Endometrial microvascular endothelial cells (primary cell): ENCODE data around the gene CSTPP1. TPM values are rescaled to one million over a fixed set of nuclear protein-coding genes. Genes with fewer than 3 reads are reported as not detected.
"Not testable (repeated sequence)": the region's sequence is repeated elsewhere in the genome, so short reads cannot be mapped to it uniquely, and the experiment has no call there.

Source experiments
- in situ Hi-C: cut with HindIII; loops from 2 replicates; pipeline ENCODE4 v1.10.0; 2017; ENCODE audit warnings: low sequenced_read_pairs, low pct_unique_long_range_greater_than_20kb; ENCODE audit errors: inconsistent ontology term
- total RNA-seq: library from RNA; depleted of rRNA; stranded (reverse); fragments of >200 nt; gene quantifications from one replicate; pipeline ENCODE4 v1.2.3, GENCODE V29; 2015; ENCODE audit errors: inconsistent ontology term

The CSTPP1 gene
- total RNA-seq, 1 donor from 2014 or later, result 24.0 TPM

GRCh38 chr11:46948378-46949131, 12.0 kb downstream of the CSTPP1 start:
- in situ Hi-C loops, result no loop called here

- in situ Hi-C loops, result no loop called here
Measured at GRCh38 chr11:46949297-46949696, 12.7 kb downstream of the CSTPP1 start.

GRCh38 chr11:46951864-46952263, 15.3 kb downstream of the CSTPP1 start:
- in situ Hi-C loops, result no loop called here

GRCh38 chr11:46952553-46952952, 16.0 kb downstream of the CSTPP1 start:
- in situ Hi-C loops, result no loop called here

- in situ Hi-C loops, result no loop called here
Measured at GRCh38 chr11:46953093-46953492, 16.5 kb downstream of the CSTPP1 start.

- in situ Hi-C loops, result no loop called here
Measured at GRCh38 chr11:46958777-46959176, 22.2 kb downstream of the CSTPP1 start.

- in situ Hi-C loops, result no loop called here
Measured at GRCh38 chr11:46961041-46961440, 24.5 kb downstream of the CSTPP1 start.

- in situ Hi-C loops, result not testable (repeated sequence)
Measured at GRCh38 chr11:46961886-46962285, 25.3 kb downstream of the CSTPP1 start.

- in situ Hi-C loops, result no loop called here
Measured at GRCh38 chr11:46963844-46964243, 27.3 kb downstream of the CSTPP1 start.

GRCh38 chr11:46966773-46967172, 30.2 kb downstream of the CSTPP1 start:
- in situ Hi-C loops, result no loop called here

- in situ Hi-C loops, result no loop called here
Measured at GRCh38 chr11:46967962-46968361, 31.4 kb downstream of the CSTPP1 start.

- in situ Hi-C loops, result no loop called here
Measured at GRCh38 chr11:46969379-46969778, 32.8 kb downstream of the CSTPP1 start.

GRCh38 chr11:46970913-46971625, 34.5 kb downstream of the CSTPP1 start:
- in situ Hi-C loops, result no loop called here

GRCh38 chr11:46972343-46972742, 35.8 kb downstream of the CSTPP1 start:
- in situ Hi-C loops, result no loop called here

- in situ Hi-C loops, result no loop called here
Measured at GRCh38 chr11:46972821-46973220, 36.3 kb downstream of the CSTPP1 start.

- in situ Hi-C loops, result no loop called here
Measured at GRCh38 chr11:46976182-46976854, 39.8 kb downstream of the CSTPP1 start.

GRCh38 chr11:46977038-46977813, 40.7 kb downstream of the CSTPP1 start:
- in situ Hi-C loops, result no loop called here

GRCh38 chr11:46978005-46978491, 41.5 kb downstream of the CSTPP1 start:
- in situ Hi-C loops, result no loop called here

- in situ Hi-C loops, result no loop called here
Measured at GRCh38 chr11:46979358-46979757, 42.8 kb downstream of the CSTPP1 start.
